Fibroblast of upper back skin (primary cell): Measurements from ENCODE around the gene SFRP4.
"Not testable (repeated sequence)": the region's sequence is repeated elsewhere in the genome, so short reads cannot be mapped to it uniquely, and the experiment has no call there.

Source experiments
- DNase-seq: peaks from one replicate; pipeline ENCODE4 v3.0.0-alpha.2; 2013

Gene SFRP4

DNA sequence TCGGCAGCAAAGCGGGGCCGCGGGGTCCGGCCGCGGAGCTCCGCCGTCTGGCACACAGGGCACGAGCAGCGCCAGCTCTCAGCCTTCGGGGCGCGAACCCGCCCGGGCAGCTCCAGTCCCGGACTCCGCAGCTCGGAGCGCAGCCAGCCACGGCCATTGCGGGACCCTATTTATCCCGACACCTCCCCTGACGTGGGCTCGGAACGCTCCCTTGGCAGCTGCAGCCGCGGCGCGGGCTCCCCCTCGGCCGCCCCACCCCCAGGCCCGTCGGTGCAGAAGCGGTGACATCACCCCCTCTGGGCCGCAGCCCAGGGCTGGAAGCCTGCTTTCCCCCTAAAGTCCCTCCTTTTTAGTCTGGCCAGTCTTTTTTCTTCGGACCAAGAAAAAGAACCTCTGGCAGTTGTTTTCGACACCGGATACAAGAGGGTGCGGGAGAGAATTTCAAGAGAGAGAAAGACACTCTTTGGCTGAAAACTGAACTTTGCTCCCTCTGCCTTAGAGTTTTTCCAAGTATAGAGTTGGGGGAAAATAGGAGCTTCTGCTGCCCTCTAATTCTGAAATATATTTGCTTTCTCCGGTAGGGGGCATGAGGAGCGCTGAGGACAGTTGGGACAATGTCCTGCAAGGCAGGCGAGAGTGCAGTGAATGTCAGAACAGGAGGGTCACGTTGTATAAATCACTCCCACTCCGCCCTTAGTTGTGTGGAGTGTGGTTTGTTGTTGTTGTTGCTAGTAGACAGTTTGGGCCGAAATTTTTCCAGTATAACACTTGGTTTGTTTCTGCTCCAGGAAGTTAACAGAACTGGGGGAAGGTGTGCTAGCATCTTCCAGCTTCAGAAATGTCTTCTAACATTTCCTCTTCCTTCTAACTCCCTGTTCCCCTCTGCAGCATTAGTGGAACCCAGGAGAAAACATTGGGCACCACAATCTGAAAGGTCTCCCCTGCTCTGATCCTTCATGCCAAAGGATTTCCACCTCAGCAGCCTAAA lies at the start of gene SFRP4:
Gene SFRP4, minus strand, starts transcription at position 145 of the 988 bp plus-strand sequence. CDS start 280 bp downstream, outside the sequence.
- DNase-seq, result peak; percentile 53

DNA sequence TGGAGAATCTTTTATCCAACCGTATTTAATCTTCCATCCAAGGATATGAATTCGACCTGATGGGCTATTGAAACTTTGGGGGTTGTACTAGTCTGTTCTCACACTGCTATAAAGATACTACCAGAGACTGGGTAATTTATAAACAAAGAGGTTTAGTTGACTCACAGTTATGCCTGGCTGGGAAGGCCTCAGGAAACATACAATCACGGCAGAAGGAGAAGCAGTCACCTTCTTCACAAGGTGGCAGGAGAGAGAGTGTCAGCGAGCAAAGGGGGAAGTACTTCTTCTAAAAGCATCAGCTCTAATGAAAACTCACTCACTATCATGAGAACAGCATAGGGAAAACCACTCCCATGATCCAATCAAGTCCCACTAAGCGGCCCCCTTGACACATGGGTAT lies 47.6 kb upstream of the SFRP4 start:
- DNase-seq, result no peak

DNA sequence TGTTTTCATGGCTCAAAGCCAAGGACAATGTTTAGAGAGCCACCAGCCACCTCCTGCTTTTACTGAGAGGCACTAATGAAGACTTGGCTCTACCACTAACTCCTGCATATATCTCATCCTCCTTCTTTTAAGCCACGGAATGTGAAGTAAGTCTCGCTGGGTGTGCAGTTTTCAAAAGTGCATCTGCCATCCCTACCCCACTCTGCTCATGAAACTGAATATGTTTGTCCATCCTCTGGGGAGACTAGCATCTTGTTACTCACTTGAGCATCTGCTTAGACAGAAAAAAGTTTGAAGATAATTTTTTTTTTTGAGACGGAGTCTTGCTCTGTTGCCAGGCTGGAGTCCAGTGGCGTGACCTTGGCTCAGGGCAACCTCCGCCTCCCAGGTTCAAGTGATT lies 44.6 kb upstream of the SFRP4 start:
- DNase-seq, result no peak

DNA sequence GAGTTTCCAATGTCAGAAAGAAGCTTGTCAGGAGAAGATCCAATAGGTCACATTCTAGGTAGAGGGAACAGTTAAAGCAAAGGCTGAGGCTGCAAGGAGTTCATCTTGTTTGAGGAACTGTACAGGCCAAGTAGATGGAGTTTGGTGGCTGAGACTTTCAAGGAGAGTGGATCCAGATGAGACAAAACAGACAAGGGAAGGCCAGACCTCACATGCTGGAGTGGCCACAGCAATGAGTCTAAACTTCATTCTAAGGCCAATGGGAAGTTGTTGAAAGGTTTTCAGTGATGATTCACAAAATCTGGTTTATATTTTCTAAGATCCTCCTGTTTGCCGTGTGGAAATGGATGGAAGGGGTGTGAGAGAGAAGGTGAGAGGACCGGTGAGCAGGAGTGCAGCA lies 43.9 kb upstream of the SFRP4 start:
- peak; percentile 38 for DNase-seq

GRCh38 chr7:37957221-37957970 lies 40.8 kb upstream of the SFRP4 start:
- no peak for DNase-seq

DNA sequence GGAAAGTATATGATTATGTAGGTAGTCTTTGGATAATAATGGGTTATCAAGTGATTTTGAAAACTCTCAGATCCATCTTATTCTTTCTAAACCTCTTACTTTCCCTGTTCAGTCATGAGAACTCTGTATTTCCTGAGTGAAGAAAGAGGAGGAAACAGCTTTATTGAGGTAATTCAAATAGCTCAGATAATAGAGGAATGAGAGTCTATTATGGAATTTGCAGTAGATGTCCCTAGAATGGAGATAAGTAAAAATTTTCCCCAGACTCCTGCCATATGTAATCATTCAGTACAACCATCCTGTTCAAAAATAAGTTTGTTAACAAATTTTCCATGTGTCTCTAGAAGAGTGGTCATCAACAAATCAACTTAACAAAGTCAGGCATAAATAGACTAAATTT lies 40.2 kb upstream of the SFRP4 start:
- DNase-seq, result no peak

- not testable (repeated sequence) for DNase-seq
These were observed 37.6 kb upstream of the SFRP4 start for GRCh38 chr7:37954217-37954616.

DNA sequence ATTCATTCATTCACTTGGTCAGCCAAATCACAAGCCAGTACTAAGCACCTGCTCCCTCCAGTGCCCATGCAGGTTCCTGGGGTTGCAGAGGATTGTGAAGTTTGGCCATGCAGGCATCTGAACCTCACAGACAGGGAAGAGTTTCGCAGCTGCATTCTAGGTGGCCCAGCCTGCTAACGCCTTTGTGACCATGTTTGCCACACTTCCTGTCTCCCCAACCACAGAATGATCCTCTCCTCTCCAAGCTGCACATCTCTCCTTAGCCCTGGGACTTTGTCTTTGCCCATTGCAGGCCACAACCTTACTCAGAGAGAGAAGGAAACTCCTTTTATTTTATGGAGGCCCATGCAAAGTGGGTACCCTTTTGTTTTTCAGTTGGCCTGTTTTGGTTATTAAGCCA lies 35.6 kb upstream of the SFRP4 start:
- DNase-seq, result no peak

- no peak for DNase-seq
These were observed 31.3 kb upstream of the SFRP4 start for GRCh38 chr7:37947941-37948210.

- DNase-seq, result no peak
These were observed 30.7 kb upstream of the SFRP4 start for GRCh38 chr7:37947138-37947940.

- peak; percentile 54 for DNase-seq
These were observed 28.7 kb upstream of the SFRP4 start for GRCh38 chr7:37945336-37945735.

DNA sequence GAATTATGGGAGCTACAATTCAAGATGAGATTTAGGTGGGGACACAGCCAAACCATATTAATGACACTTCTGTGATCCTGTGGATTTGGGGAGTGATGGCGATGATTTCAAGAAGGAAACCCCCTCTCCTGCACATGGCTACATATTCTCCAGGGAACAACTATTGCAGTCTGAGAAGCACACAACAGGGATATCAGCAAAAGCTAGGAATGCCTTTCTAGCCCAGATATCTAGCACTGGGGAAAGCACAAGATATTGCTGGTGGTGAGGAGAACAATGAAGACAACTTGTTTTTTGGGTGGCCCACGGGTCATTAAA lies 28.1 kb upstream of the SFRP4 start:
- peak; percentile 32 for DNase-seq

GRCh38 chr7:37943905-37944736 lies 27.5 kb upstream of the SFRP4 start:
- no peak for DNase-seq

GRCh38 chr7:37942934-37943610 lies 26.5 kb upstream of the SFRP4 start:
- peak; percentile 38 for DNase-seq

GRCh38 chr7:37933018-37933566 lies 16.5 kb upstream of the SFRP4 start:
- no peak for DNase-seq

- DNase-seq, result no peak
These were observed 15.9 kb upstream of the SFRP4 start for GRCh38 chr7:37932543-37932942.

GRCh38 chr7:37930226-37930948 lies 13.8 kb upstream of the SFRP4 start:
- peak; percentile 65 for DNase-seq

DNA sequence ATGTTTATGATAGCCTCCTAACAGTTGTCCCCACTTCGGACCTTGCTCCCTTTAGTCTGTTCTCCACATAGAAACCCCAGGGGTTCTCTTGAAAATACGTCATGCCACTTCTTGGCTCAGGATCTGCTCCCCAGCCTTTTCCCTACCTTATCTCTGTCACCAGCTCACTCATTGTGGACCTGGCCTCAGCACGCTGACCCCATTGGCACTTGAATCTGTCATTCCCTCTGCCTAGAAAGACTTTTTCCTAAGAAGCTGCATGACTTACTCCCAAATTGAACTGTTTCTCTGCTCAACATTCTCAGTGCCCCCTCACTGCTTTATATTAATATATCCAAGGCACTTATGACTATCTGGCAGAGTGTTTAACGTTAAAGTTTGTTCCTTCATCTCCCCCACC lies 12.3 kb upstream of the SFRP4 start:
- no peak for DNase-seq

- DNase-seq, result peak; percentile 66
These were observed 11.3 kb upstream of the SFRP4 start for GRCh38 chr7:37927773-37928444.

DNA sequence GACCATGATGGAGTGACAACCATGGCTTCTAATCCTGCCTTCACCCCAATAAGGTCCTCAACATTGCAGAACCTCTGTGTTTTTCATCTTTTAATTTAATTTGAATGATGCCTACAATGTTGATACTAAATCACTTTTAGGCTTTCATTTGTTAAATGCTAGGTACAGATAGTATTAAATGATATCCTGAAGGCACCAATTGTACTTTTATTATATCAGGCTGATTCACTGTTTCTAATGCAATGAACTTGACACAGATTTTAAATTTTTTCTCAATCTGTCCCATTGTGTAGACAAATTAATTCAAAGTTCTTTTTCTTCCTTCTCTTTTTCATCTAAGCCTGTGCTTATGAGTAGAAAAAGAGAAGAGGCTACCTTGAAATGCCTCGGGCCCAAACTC lies 9.0 kb upstream of the SFRP4 start:
- no peak for DNase-seq
